Subcutaneous abdominal adipose tissue (tissue), 5 donors: ENCODE results near the gene SPRED2.

Source experiments
- H3K27ac ChIP-seq: one replicate; pipeline ENCODE4 v1.7.0; 2013; ENCODE audit warnings: low read depth, mild to moderate bottlenecking, inconsistent platforms, low read length, moderate library complexity
- H3K27me3 ChIP-seq, 5 donors: one replicate each; pipeline ENCODE4 v1.7.0; 2013; ENCODE audit warnings: low read length in 5 of 5, inconsistent platforms in 1 of 5; ENCODE audit not compliant: control insufficient read depth in 5 of 5, insufficient read depth in 4 of 5
- H3K36me3 ChIP-seq, 5 donors: one replicate each; pipeline ENCODE4 v1.7.0; 2013; ENCODE audit warnings: low read length in 5 of 5; ENCODE audit not compliant: control insufficient read depth in 5 of 5, insufficient read depth in 5 of 5
- H3K4me1 ChIP-seq, 5 donors: one replicate each; pipeline ENCODE4 v1.7.0; 2013; ENCODE audit warnings: low read length in 5 of 5, mild to moderate bottlenecking in 3 of 5, moderate library complexity in 1 of 5; ENCODE audit not compliant: control insufficient read depth in 5 of 5, insufficient read depth in 5 of 5
- H3K4me3 ChIP-seq, 5 donors: one replicate each; pipeline ENCODE4 v1.7.0; 2013; ENCODE audit warnings: low read length in 5 of 5, low read depth in 1 of 5
- H3K9ac ChIP-seq, 5 donors: one replicate each; pipeline ENCODE4 v1.7.0; 2013; ENCODE audit warnings: low read length in 5 of 5, mild to moderate bottlenecking in 4 of 5, moderate library complexity in 3 of 5
- H3K9me3 ChIP-seq, 5 donors: one replicate each; pipeline ENCODE4 v1.7.0; 2013; ENCODE audit warnings: low read length in 5 of 5; ENCODE audit not compliant: control insufficient read depth in 5 of 5
- donor health status: healthy.
- donor health status: healthy.
- donor health status: healthy.
- donor health status: healthy.
- donor health status: healthy.

SPRED2 gene

DNA sequence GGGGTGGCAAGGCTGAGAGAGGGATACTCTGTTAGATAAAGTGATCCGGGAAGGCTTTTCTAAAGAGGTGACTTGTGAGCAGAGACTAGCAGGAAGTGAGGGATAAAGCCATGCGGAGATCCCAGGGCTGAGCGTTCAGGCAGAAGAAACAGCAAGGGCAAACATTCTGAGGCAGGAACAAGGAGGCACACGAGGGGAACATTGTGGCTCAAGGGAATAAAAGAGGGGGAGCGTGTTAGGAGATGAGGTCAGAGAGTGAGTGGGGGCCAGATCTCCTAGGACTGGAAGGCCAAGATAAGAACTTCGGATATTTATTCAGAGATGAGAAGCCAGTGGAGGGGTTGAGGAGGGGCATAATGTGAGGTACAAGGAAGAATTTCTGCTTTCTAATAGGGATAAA is 137.7 kb downstream of the SPRED2 start:
- H3K4me3 ChIP-seq = no peak overlapping the region
- H3K9ac ChIP-seq = no peak overlapping the region
- peaks cover 0 to 2% (median 0%) of the 10 kb centered on the region in 5 donors for H3K27me3 ChIP-seq
- no peaks in the 10 kb centered on the region for H3K36me3 ChIP-seq
- H3K9me3 ChIP-seq = no peaks in the 10 kb centered on the region
- peaks cover 2 to 17% (median 17%) of the 10 kb centered on the region in 5 donors for H3K4me1 ChIP-seq
- H3K27ac ChIP-seq = no peak overlapping the region

DNA sequence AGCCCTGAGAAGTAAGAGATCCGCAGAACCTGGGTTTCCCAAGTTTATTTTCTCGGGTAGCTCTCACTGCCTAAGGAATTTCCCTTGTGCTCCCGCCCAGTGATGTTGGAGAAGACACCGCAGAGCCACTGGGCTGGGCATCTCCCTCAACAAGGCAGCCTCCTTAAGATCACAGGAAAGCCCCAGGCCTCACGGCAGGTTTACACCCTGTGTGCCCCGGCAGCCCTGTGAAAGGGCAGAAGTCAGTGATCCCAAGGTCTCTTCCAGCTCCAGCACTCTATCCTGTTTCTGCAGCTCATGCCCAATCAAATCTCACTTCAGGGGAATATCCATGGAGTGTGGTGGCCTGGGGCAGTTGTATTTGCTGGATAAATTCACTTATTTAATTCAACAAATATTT is 138.3 kb downstream of the SPRED2 start:
- Histone ChIP-seq H3K27ac (no peak overlapping the region), H3K9me3 (no peaks in the 10 kb centered on the region), H3K36me3 (no peaks in the 10 kb centered on the region), H3K27me3 (peaks cover 0 to 2% (median 0%) of the 10 kb centered on the region in 5 donors), H3K9ac (no peak overlapping the region), H3K4me1 (peaks cover 0 to 12% (median 11%) of the 10 kb centered on the region in 5 donors), H3K4me3 (no peak overlapping the region)

DNA sequence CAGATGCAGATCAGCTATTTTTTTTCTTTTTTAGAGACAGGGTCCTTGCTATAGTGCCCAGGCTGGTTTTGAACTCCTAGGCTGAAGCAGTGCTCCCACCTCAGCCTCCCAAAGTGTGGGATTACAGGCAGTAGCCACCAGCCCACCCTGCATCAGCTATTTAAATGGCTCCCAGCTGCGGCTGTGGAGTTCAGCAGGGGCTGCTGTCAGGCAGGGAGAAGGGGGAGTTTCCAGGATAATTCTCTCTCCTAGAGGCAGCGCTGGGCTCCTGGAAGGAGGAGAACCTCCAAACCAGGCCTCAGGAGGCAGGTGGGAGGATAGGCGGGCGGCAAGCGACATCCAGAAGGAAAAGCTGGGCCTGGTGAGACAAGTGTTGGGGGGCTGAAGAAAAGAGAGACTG is 139.0 kb downstream of the SPRED2 start:
- H3K27ac ChIP-seq = no peak overlapping the region
- no peak overlapping the region for H3K9ac ChIP-seq
- peaks cover 0 to 12% (median 11%) of the 10 kb centered on the region in 5 donors for H3K4me1 ChIP-seq
- H3K27me3 ChIP-seq = peaks cover 0 to 2% (median 0%) of the 10 kb centered on the region in 5 donors
- no peaks in the 10 kb centered on the region for H3K9me3 ChIP-seq
- H3K36me3 ChIP-seq = no peaks in the 10 kb centered on the region
- no peak overlapping the region for H3K4me3 ChIP-seq

DNA sequence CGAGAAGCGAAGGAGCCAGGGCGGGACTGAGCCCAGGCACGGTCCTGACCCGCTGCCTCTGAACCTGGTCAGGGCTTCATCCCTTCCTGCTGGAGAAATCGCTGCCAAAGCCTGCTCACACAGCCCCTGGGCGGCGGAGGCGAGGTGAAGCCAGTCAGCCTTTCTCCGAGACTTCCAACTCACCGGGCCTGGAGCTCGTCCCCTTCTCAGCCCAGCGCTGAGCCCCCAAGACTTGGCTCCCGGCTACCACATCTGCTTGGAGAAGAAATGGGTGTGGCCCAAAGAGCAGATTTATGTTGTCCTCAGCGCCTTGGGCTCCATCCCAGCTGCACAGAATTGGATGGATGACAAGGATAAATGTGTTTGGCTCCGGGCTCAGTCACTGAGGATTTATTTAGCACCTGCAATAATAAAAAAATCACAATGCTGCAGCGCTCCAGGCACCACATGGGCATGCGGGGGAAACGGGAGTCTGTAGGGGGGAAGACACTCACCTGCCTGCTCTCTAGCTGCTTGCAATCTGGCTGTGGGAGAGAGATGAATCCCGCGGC is 139.9 kb downstream of the SPRED2 start:
- Histone ChIP-seq H3K9ac (no peak overlapping the region), H3K9me3 (no peaks in the 10 kb centered on the region), H3K27me3 (peaks cover 0 to 2% (median 0%) of the 10 kb centered on the region in 5 donors), H3K4me3 (no peak overlapping the region), H3K27ac (no peak overlapping the region), H3K36me3 (no peaks in the 10 kb centered on the region), H3K4me1 (peaks cover 0 to 12% (median 11%) of the 10 kb centered on the region in 5 donors)

DNA sequence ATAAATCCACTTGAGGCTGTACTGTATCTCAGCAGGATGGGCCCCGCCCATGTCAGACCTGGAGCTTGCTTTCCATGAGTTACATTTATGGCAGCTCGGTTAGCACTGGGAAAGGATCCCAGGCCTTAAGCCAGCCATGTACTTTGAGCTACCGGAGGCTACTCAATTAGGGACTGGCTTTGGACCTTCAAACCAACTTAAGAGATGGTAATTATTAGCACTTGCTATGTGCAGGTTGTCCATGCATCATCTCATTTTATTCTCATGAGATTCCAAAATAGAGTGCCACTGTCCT is 140.3 kb downstream of the SPRED2 start:
- H3K9ac ChIP-seq = no peak overlapping the region
- H3K4me1 ChIP-seq = peaks cover 0 to 12% (median 11%) of the 10 kb centered on the region in 5 donors
- no peaks in the 10 kb centered on the region for H3K36me3 ChIP-seq
- H3K9me3 ChIP-seq = no peaks in the 10 kb centered on the region
- H3K27me3 ChIP-seq = peaks cover 0 to 2% (median 0%) of the 10 kb centered on the region in 5 donors
- no peak overlapping the region for H3K27ac ChIP-seq
- H3K4me3 ChIP-seq = no peak overlapping the region

DNA sequence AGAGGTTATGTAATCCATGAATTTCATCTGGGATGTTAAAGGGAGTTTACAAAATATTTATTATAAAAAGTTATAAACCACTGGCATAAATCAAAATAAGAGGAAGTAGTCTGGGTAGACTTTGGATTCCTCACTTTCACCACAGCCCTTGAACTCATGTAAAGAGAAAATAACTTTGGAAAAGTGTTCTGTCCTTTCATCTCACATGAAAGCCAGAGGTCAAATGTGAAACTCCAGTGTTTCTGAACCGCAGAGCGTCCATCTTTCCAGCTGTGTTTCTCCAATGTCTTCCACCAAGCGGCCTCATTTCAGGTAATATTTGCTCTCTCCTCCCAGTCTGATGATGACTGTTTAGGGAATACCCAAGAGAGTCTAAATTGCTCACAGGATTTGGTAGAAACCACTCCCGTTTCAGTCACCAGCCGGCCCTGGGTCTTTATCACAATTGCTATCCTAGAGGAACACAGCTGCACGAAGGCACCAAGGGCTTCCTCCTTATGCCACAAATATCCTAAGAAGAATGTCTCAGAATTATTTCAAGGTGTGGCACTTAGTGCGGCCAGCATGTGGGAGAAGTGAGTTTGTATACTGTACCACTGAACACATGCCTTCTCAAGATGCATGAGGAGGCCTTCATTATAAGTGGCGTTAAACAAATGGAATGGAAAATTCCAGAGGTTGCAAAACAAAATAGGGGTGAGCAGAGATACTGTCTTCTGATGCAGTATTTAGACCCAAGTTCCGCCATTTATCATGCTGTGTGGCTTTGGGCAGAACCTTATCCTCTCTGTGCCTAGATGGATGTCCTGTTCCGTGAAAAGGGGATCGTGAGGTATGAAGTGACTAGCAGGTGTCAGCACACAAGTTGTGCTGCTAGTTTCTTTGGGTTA is 140.9 kb downstream of the SPRED2 start:
- H3K4me3 ChIP-seq = no peak overlapping the region
- H3K9me3 ChIP-seq = no peaks in the 10 kb centered on the region
- peaks cover 0 to 12% (median 11%) of the 10 kb centered on the region in 5 donors for H3K4me1 ChIP-seq
- H3K27ac ChIP-seq = no peak overlapping the region
- peaks cover 0 to 2% (median 0%) of the 10 kb centered on the region in 5 donors for H3K27me3 ChIP-seq
- no peaks in the 10 kb centered on the region for H3K36me3 ChIP-seq
- no peak overlapping the region for H3K9ac ChIP-seq

DNA sequence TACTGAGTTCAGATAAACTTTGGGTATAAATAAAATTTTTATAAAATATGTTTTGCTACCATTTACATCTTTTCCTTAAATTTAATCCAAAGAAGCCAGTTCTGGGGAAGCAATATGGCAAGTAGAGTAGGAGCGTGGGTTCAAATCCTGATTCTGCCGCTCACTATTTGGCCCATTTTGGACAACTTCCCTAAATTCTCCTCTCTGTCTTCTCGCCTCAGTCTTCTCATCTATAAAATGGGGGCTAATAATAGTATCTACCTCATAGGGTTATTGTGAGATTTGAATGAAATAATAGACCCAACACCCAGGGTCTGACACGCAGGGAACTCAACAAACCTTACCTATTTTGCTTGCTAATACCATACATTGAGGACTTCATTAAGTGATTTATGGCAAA is 145.0 kb downstream of the SPRED2 start:
- peaks cover 0 to 2% (median 0%) of the 10 kb centered on the region in 5 donors for H3K27me3 ChIP-seq
- no peak overlapping the region for H3K27ac ChIP-seq
- H3K4me3 ChIP-seq = no peak overlapping the region
- no peaks in the 10 kb centered on the region for H3K36me3 ChIP-seq
- no peaks in the 10 kb centered on the region for H3K9me3 ChIP-seq
- H3K9ac ChIP-seq = no peak overlapping the region
- H3K4me1 ChIP-seq = peaks cover 0 to 13% (median 8%) of the 10 kb centered on the region in 5 donors

DNA sequence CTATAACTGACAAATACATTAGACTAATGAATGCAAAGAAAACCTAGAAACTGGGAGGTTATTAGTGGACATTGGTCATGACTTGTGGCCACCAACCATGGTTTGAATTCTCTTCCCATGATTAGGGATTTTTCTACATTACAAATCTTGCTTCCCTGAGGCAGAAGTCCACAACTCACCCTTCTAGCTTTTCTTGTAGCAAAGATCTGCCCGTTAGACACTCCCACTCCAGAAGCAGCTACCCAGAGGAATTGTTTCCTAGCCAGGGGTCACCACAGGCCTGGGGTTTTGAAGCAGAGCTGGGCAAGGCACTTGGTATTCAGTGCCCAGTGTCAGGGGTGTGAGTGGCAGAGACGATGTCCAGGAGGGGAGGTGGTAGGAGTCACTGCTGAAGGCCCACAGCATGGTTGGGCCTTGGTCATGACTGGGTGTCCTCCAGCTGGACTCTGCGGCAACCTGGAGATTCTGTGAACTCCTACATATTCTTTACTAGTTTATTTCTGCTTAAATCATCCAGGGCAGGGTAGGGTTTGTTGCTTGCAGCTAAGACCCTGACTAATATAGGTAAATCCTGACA is 149.8 kb downstream of the SPRED2 start:
- Histone ChIP-seq H3K9me3 (no peaks in the 10 kb centered on the region), H3K27ac (no peak overlapping the region), H3K36me3 (no peaks in the 10 kb centered on the region)

DNA sequence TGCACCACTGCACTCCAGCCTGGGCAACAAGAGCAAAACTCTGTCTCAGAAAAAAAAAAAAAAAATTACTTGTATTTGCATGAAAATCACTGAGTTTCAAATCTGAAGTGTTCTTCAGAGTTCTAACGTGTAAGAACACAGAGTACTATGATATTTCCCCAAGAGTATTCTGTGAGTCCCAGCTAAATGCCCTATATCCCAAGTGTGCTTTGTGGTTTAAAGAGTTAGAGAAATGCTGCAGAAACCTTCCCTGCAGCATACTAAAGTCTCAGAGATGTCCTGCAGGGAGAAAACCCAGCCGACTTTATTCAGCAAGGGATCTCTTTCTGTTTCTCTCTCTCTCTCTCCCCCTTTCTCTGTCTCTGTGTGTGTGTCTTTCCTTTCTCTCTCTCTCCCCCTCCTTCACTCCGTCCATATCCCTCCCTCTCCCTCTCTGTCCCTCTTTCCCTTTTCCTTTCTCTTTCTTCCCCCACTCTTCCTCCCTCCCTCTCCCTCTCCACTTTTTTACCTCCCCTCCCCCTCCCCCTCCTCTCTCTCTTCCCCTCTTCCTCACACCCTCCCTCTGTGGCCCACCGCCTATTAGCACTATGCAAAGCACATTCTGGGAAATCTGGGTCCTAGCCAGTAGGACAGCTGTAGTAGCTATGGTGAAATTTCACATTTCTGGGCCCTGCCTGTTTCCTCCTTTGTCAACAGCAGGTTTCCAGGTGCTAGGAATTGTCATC is 150.6 kb downstream of the SPRED2 start:
- Histone ChIP-seq H3K9ac (no peak overlapping the region), H3K27ac (no peak overlapping the region), H3K27me3 (no peaks in the 10 kb centered on the region), H3K4me3 (no peak overlapping the region), H3K36me3 (no peaks in the 10 kb centered on the region), H3K9me3 (no peaks in the 10 kb centered on the region), H3K4me1 (peaks cover 0 to 35% (median 31%) of the 10 kb centered on the region in 5 donors)

More for the DNA sequence above, 149.8 kb downstream of the SPRED2 start:
- Histone ChIP-seq H3K27me3 (no peaks in the 10 kb centered on the region), H3K9ac (no peak overlapping the region), H3K4me3 (no peak overlapping the region), H3K4me1 (peaks cover 0 to 27% (median 23%) of the 10 kb centered on the region in 5 donors)
